WERI-Rb-1 (cell line): ENCODE data around the gene CELF2.

Source experiments
- DNase-seq: peaks from one replicate; pipeline ENCODE4 v3.0.0-alpha.2; 2020
- H3K27ac ChIP-seq: fragments of 250-450 bp; sonication (Bioruptor Pico); 2 replicates; pipeline ENCODE4 v1.5.1; 2020; ENCODE audit warnings: mild to moderate bottlenecking, moderate library complexity
- H3K27me3 ChIP-seq: fragments of 250-450 bp; sonication (Bioruptor Pico); 2 replicates; pipeline ENCODE4 v1.5.1; 2021; ENCODE audit warnings: mild to moderate bottlenecking, low read depth, moderate library complexity; ENCODE audit not compliant: insufficient read depth, severe bottlenecking
- H3K36me3 ChIP-seq: fragments of 250-450 bp; sonication (Bioruptor Pico); 2 replicates; pipeline ENCODE4 v1.5.1; 2020; ENCODE audit warnings: mild to moderate bottlenecking, moderate library complexity
- H3K4me3 ChIP-seq: 2 replicates; pipeline ENCODE4 v1.5.1; 2011; ENCODE audit warnings: low read depth, mild to moderate bottlenecking, control low read depth, low read length
- H3K9me3 ChIP-seq: fragments of 250-450 bp; sonication (Bioruptor Pico); 2 replicates; pipeline ENCODE4 v1.5.1; 2021; ENCODE audit warnings: mild to moderate bottlenecking, moderate library complexity; ENCODE audit not compliant: severe bottlenecking
- TF ChIP-seq, protein P1 (sequence below): IDR thresholded peaks from 2 replicates; pipeline ENCODE4 v1.5.1; 2011; ENCODE audit warnings: low read depth, mild to moderate bottlenecking, control low read depth, inconsistent platforms, low read length

Gene CELF2

DNA sequence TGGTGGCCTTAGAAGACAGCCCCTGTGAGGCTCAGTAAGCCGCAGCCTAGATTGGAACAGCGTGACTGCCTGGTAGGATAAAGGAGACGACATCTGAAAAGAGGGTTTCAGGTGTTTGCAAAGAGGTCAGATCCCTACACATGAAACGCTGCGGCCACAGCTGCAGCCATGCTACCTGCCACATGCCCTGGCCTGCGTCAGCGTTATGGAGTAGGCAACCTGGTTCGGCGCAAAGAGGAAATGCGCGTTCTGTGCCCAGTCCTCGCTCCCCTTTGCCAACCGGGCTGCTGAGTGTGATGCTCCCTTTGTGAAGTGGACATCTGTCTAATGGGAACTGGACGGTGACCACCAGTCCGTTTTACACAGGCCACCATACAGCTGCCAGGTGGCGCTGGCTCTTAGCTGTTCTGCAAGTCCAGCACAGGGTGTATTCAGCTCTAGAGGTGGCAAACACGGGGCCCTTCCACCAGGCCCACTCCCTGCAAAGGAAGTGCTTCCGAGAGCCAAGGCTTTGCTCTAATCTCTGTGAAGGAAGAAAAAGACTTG, 160.3 kb downstream of the CELF2 start:
- no peak overlapping the region for H3K4me3 ChIP-seq
- DNase-seq, result peak; percentile 48
- no peaks in the 10 kb centered on the region for H3K27me3 ChIP-seq
- TF ChIP-seq, protein P1, sequence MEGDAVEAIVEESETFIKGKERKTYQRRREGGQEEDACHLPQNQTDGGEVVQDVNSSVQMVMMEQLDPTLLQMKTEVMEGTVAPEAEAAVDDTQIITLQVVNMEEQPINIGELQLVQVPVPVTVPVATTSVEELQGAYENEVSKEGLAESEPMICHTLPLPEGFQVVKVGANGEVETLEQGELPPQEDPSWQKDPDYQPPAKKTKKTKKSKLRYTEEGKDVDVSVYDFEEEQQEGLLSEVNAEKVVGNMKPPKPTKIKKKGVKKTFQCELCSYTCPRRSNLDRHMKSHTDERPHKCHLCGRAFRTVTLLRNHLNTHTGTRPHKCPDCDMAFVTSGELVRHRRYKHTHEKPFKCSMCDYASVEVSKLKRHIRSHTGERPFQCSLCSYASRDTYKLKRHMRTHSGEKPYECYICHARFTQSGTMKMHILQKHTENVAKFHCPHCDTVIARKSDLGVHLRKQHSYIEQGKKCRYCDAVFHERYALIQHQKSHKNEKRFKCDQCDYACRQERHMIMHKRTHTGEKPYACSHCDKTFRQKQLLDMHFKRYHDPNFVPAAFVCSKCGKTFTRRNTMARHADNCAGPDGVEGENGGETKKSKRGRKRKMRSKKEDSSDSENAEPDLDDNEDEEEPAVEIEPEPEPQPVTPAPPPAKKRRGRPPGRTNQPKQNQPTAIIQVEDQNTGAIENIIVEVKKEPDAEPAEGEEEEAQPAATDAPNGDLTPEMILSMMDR, result peak; percentile 35
- no peaks in the 10 kb centered on the region for H3K9me3 ChIP-seq
- peak overlapping the region; percentile 26 for H3K27ac ChIP-seq
- H3K36me3 ChIP-seq, result no peaks in the 10 kb centered on the region

DNA sequence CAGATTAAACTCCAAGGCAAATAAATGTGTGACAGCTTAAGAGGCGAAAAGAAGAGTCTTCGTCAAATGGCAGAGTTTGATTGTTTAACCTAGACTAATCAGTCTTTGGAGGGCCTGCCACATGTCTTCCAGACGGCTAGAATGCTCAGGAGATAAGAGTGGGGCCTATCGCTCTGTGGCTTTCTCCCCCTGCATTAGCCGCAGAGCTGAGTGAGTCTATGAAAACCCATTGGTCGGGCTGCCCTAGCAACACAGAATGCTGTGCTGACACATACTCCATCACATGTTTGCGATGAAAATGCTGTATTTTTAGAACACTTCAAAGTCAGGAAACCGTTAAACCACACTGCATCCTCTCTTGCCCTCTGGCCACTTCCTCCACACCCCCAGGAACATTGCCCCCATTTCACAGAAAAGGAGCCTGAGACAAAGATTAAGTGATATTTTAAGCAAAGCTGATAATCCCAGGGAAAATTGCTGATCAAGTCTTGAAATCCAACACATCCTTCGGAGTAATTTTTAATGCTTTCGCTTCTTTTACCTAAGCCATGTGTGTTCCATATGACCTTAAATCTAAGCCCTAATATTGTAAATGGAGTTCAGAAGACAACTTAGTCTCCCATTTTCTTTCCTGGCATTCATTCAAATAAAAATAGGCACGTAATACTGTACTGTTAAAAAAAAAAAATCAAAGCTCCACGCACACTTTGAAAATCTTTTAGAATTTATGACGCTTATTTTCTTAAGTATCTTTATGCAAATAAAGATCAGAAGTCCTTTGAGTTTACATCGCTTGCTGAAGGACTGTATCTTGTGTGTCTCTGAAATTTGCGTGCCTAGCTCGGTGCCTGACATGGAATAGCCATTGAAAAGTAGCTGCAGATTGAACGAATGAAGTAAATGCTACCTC, 161.2 kb downstream of the CELF2 start:
- no peaks in the 10 kb centered on the region for H3K27me3 ChIP-seq
- TF ChIP-seq, protein P1, result no peak
- H3K36me3 ChIP-seq, result no peaks in the 10 kb centered on the region
- no peaks in the 10 kb centered on the region for H3K9me3 ChIP-seq
- DNase-seq, result peak; percentile 37
- H3K27ac ChIP-seq, result peak overlapping the region; percentile 26
- no peak overlapping the region for H3K4me3 ChIP-seq

DNA sequence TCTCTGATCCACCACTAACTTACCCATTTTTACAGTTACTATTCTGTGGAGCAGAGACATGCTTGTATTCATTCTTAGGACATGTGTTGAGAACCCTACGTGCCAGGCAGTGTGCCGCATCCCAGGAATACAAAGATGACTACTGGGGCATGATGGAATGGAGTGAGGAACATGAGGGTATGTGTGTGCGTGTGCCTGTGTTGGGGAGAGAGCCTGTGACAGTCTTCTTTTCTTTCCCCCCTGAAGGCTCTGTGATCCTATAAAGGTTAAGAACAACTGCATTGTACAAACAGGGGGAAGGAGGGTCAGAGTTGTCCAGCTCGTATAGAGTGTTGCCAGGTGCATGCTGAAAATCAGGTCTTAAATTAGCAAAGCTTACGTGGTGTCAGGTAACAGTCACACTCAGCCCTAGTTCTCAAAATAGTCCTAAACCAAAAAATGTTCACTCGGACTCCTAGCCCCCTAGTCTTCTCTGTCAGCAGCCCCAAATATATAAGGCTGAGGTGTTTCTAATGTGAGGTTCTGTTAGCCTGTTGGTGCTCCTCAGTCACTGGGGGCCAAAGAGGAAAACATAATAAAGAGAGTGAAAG, 161.9 kb downstream of the CELF2 start:
- Histone ChIP-seq H3K4me3 (no peak overlapping the region), H3K27me3 (no peaks in the 10 kb centered on the region), H3K9me3 (no peaks in the 10 kb centered on the region), H3K27ac (no peak overlapping the region), H3K36me3 (no peaks in the 10 kb centered on the region)
- TF ChIP-seq, protein P1, result no peak
- DNase-seq, result no peak

DNA sequence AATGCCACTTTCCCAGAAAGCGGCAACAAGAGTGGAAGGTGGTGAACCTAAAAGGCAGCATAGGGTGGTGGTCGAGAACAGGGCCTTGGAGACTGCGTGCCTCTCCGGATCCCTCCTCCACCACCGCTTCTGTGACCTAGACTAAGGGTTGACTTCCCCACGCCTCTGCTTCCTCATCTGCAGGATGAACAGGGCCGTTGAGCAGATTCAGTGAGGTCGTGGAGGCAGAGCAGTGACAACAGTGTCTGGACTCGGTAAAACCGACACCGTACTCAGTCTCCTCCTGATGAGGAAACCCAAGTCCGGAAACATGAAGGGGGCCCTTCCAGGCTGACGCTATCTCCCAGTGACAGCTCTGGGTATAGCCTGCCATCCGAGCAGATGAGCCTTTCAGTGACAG, 162.6 kb downstream of the CELF2 start:
- no peaks in the 10 kb centered on the region for H3K36me3 ChIP-seq
- no peak overlapping the region for H3K4me3 ChIP-seq
- TF ChIP-seq, protein P1, result no peak
- H3K9me3 ChIP-seq, result no peaks in the 10 kb centered on the region
- no peak overlapping the region for H3K27ac ChIP-seq
- no peak for DNase-seq
- no peaks in the 10 kb centered on the region for H3K27me3 ChIP-seq

DNA sequence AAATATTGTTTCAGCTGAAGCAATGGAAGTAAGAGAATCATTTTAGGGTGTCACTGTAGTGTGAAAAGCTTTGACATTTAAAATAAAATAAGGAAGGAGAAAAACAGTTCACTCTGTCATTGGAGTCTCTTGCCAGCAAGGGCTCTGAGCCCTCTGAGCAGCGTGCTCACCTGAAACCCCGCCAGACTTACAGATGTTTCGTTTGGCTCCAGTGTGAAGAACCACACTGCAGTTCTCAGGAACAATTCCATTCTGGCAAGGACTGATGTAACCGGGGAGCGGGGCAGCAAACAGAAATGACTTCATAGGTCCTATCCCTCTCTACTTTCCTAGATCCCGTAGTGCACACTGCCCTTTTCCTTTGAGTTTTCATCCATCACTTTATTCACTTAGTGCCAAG, 164.3 kb downstream of the CELF2 start:
- TF ChIP-seq, protein P1, result no peak
- H3K4me3 ChIP-seq, result no peak overlapping the region
- H3K9me3 ChIP-seq, result no peaks in the 10 kb centered on the region
- H3K27ac ChIP-seq, result no peak overlapping the region
- no peaks in the 10 kb centered on the region for H3K27me3 ChIP-seq
- H3K36me3 ChIP-seq, result no peaks in the 10 kb centered on the region
- no peak for DNase-seq
